Trophoblast cell (in vitro differentiated cells and primary cell): ENCODE measurements around the gene ATP1B3.

Experiments
- DNase-seq, 2 donors: peaks; one replicate each; pipeline ENCODE4 v3.0.0-alpha.2; 2016
- H2AFZ ChIP-seq: 2 replicates; pipeline ENCODE4 v1.6.1; 2013; ENCODE audit warnings: low read length, moderate library complexity, mild to moderate bottlenecking; ENCODE audit not compliant: insufficient read depth, poor library complexity
- H2AK5ac ChIP-seq: 2 replicates; pipeline ENCODE4 v1.6.1; 2013; ENCODE audit warnings: mild to moderate bottlenecking, low read length
- H2BK120ac ChIP-seq: 2 replicates; pipeline ENCODE4 v1.6.1; 2013; ENCODE audit warnings: low read length, mild to moderate bottlenecking, moderate library complexity; ENCODE audit not compliant: insufficient read depth, poor library complexity
- H2BK12ac ChIP-seq: 2 replicates; pipeline ENCODE4 v1.6.1; 2013; ENCODE audit warnings: mild to moderate bottlenecking, low read length, moderate library complexity
- H2BK5ac ChIP-seq: 2 replicates; pipeline ENCODE4 v1.6.1; 2013; ENCODE audit warnings: low read length, low read depth, moderate library complexity, mild to moderate bottlenecking; ENCODE audit not compliant: poor library complexity
- H3K14ac ChIP-seq: 2 replicates; pipeline ENCODE4 v1.6.1; 2013; ENCODE audit warnings: mild to moderate bottlenecking, low read length
- H3K18ac ChIP-seq: 2 replicates; pipeline ENCODE4 v1.6.1; 2013; ENCODE audit warnings: mild to moderate bottlenecking, low read length
- H3K23ac ChIP-seq: 2 replicates; pipeline ENCODE4 v1.6.1; 2013; ENCODE audit warnings: low read length
- H3K27ac ChIP-seq: 2 replicates; pipeline ENCODE4 v1.5.1; 2013; ENCODE audit warnings: low read depth, mild to moderate bottlenecking, inconsistent platforms, low read length, moderate library complexity
- H3K27me3 ChIP-seq: 2 replicates; pipeline ENCODE4 v1.6.1; 2013; ENCODE audit warnings: inconsistent platforms, mild to moderate bottlenecking, low read length, moderate library complexity; ENCODE audit not compliant: insufficient read depth
- H3K36me3 ChIP-seq, 2 experiments: 1 replicate in 1 of 2; 2 replicates in 1 of 2; pipeline ENCODE4 v1.6.1; 2013; ENCODE audit warnings: low read length in 2 of 2, mild to moderate bottlenecking in 2 of 2, moderate library complexity in 1 of 2; ENCODE audit not compliant: insufficient read depth in 2 of 2, control insufficient read depth in 1 of 2
- H3K4ac ChIP-seq: 2 replicates; pipeline ENCODE4 v1.6.1; 2013; ENCODE audit warnings: low read depth, mild to moderate bottlenecking, low read length, moderate library complexity
- H3K4me1 ChIP-seq, 2 experiments: 1 replicate in 1 of 2; 2 replicates in 1 of 2; pipeline ENCODE4 v1.6.1; 2013; ENCODE audit warnings: low read length in 2 of 2, mild to moderate bottlenecking in 2 of 2, moderate library complexity in 1 of 2; ENCODE audit not compliant: insufficient read depth in 2 of 2, control insufficient read depth in 1 of 2
- H3K4me2 ChIP-seq: 2 replicates; pipeline ENCODE4 v1.6.1; 2013; ENCODE audit warnings: inconsistent platforms, mild to moderate bottlenecking, low read length, moderate library complexity
- H3K4me3 ChIP-seq: 2 replicates; pipeline ENCODE4 v1.5.1; 2013; ENCODE audit warnings: mild to moderate bottlenecking, low read depth, low read length, inconsistent platforms
- H3K79me1 ChIP-seq: one replicate; pipeline ENCODE4 v1.6.1; 2013; ENCODE audit warnings: low read length
- H3K79me2 ChIP-seq: 2 replicates; pipeline ENCODE4 v1.6.1; 2013; ENCODE audit warnings: low read length, mild to moderate bottlenecking; ENCODE audit not compliant: control insufficient read depth, insufficient read depth, poor library complexity
- H3K9ac ChIP-seq: 2 replicates; pipeline ENCODE4 v1.6.1; 2013; ENCODE audit warnings: mild to moderate bottlenecking, low read length
- H3K9me3 ChIP-seq: 2 replicates; pipeline ENCODE4 v1.6.1; 2013; ENCODE audit warnings: low read depth, mild to moderate bottlenecking, control low read depth, inconsistent platforms, low read length; ENCODE audit not compliant: insufficient read depth
- H4K12ac ChIP-seq: 2 replicates; pipeline ENCODE4 v1.6.1; 2013; ENCODE audit warnings: low read depth, mild to moderate bottlenecking, low read length, moderate library complexity
- H4K8ac ChIP-seq: 2 replicates; pipeline ENCODE4 v1.6.1; 2013; ENCODE audit warnings: low read depth, mild to moderate bottlenecking, low read length, moderate library complexity
- H4K91ac ChIP-seq: one replicate; pipeline ENCODE4 v1.6.1; 2013; ENCODE audit warnings: low read depth, mild to moderate bottlenecking, low read length, moderate library complexity
- WGBS: extraction: QIAGEN DNeasy Blood & Tissue Kit; methylation state at CpG from one replicate; pipeline ENCODE4 v1.1.7; 2013; ENCODE audit warnings: missing lambda C conversion rate; ENCODE audit not compliant: insufficient read length, insufficient coverage; ENCODE audit errors: extremely low coverage; 5-methylcytosine and 5-hydroxymethylcytosine counted together

The ATP1B3 gene

DNA sequence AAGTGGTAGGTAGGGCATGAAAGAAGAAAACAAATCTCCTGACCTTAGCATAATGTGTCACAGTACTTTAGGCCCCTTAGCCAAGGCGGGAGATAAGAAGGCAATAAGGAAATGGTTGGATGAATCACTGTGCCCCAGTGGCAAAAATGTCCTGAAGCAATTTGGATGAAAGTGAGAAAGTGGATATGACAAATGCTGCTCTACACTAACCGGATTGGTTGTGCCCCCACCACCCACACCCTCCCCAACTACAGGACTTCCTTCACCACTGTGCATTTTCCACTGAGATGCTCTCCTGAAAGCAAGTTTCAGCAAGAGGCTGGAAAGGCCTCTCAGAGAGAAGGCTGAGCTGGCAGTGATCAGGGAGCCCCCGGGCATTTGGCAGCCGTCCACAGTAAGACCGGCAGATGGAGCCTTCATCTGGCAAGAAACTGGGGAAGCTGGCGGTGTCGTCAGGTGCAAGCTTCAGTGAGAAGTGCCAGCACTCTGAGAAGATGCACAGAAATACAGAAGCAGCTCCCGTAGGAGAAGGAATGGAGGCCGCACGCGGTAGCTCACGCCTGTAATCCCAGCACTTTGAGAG, 63.8 kb downstream of the ATP1B3 start:
- Histone ChIP-seq H4K91ac (no peak overlapping the region), H3K79me2 (no peaks in the 10 kb centered on the region), H2AFZ (no peak overlapping the region), H2BK12ac (no peak overlapping the region), H3K14ac (no peak overlapping the region), H3K9me3 (no peaks in the 10 kb centered on the region), H3K9ac (no peak overlapping the region), H2AK5ac (no peak overlapping the region), H3K4me2 (no peak overlapping the region), H3K79me1 (no peaks in the 10 kb centered on the region), H3K4me1 (peaks cover 4% of the 10 kb centered on the region in 2 experiments), H3K36me3 (no peaks in the 10 kb centered on the region), H3K27me3 (no peaks in the 10 kb centered on the region), H3K23ac (no peak overlapping the region), H2BK120ac (no peak overlapping the region), H4K8ac (no peak overlapping the region), H3K4me3 (no peak overlapping the region), H4K12ac (no peak overlapping the region), H3K27ac (no peak overlapping the region), H3K4ac (no peak overlapping the region), H3K18ac (no peak overlapping the region), H2BK5ac (no peak overlapping the region)
- DNase-seq: peak; percentile 72 to 76
- WGBS: no CpG with 5 or more reads among the region's 12 CpGs

DNA sequence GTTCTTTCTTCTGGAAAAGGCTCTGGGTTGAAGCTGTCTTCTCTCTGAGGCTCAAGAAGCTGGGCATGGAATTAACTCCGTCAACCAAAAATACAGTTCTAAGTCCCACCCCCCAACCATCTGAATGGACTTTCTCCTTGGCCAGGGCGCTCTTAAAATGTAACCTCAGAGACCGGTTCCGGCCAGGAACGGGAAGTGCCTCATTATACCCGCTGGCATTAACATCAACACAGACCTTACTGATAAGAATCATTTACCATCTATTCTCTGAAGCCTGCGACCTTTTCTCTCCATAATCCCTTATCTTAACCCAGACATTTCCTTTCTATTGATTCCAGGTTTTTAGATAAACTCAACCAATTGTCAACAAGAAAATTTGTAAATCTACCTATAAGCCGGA, 64.7 kb downstream of the ATP1B3 start:
- H3K4me1 ChIP-seq: peaks cover 4% of the 10 kb centered on the region in 2 experiments
- H3K23ac ChIP-seq: no peak overlapping the region
- H3K4me2 ChIP-seq: no peak overlapping the region
- no peaks in the 10 kb centered on the region for H3K9me3 ChIP-seq
- no peak overlapping the region for H3K4ac ChIP-seq
- no peak overlapping the region for H3K14ac ChIP-seq
- H3K36me3 ChIP-seq: no peaks in the 10 kb centered on the region
- no peak overlapping the region for H3K4me3 ChIP-seq
- H4K91ac ChIP-seq: no peak overlapping the region
- no CpG with 5 or more reads among the region's 8 CpGs for WGBS
- H3K27me3 ChIP-seq: no peaks in the 10 kb centered on the region
- H3K79me2 ChIP-seq: no peaks in the 10 kb centered on the region
- H3K18ac ChIP-seq: no peak overlapping the region
- no peak overlapping the region for H3K9ac ChIP-seq
- no peak overlapping the region for H2AFZ ChIP-seq
- H3K27ac ChIP-seq: no peak overlapping the region
- no peak overlapping the region for H4K8ac ChIP-seq
- H2BK5ac ChIP-seq: no peak overlapping the region
- no peak overlapping the region for H2BK120ac ChIP-seq
- H4K12ac ChIP-seq: no peak overlapping the region
- no peak overlapping the region for H2AK5ac ChIP-seq
- no peak for DNase-seq
- H3K79me1 ChIP-seq: no peaks in the 10 kb centered on the region
- no peak overlapping the region for H2BK12ac ChIP-seq

DNA sequence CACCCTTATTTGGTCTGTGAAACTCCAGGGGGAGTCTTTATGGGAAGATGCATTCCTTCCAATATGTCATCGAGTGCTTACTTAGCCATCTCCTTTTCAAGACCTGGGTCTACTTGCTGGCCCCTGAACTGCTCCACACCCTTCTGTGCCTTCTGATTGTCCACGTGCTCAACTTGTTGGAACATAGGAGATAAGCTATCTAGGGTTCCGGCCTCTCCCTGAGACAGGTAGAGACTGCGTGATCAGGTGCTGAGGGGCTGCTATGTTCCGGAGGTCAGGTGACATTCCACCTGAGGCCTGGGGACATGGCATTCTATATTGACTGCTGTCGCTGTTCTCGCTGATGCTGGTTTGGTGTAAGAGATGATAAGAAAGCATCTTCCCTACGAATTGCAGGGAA, 65.6 kb downstream of the ATP1B3 start:
- Histone ChIP-seq H3K27me3 (no peaks in the 10 kb centered on the region), H3K27ac (no peak overlapping the region), H2BK5ac (no peak overlapping the region), H3K79me1 (no peaks in the 10 kb centered on the region), H3K4me1 (peaks cover 4% of the 10 kb centered on the region in 2 experiments), H3K4ac (no peak overlapping the region), H3K23ac (no peak overlapping the region), H4K12ac (no peak overlapping the region), H3K9me3 (no peaks in the 10 kb centered on the region), H3K36me3 (no peaks in the 10 kb centered on the region), H3K4me3 (no peak overlapping the region), H3K14ac (no peak overlapping the region), H3K9ac (no peak overlapping the region), H3K4me2 (no peak overlapping the region), H3K18ac (no peak overlapping the region), H2AFZ (no peak overlapping the region), H2BK120ac (no peak overlapping the region), H2AK5ac (no peak overlapping the region), H4K8ac (no peak overlapping the region), H4K91ac (no peak overlapping the region), H2BK12ac (no peak overlapping the region), H3K79me2 (no peaks in the 10 kb centered on the region)
- no peak for DNase-seq
- WGBS: no CpG with 5 or more reads among the region's 8 CpGs

DNA sequence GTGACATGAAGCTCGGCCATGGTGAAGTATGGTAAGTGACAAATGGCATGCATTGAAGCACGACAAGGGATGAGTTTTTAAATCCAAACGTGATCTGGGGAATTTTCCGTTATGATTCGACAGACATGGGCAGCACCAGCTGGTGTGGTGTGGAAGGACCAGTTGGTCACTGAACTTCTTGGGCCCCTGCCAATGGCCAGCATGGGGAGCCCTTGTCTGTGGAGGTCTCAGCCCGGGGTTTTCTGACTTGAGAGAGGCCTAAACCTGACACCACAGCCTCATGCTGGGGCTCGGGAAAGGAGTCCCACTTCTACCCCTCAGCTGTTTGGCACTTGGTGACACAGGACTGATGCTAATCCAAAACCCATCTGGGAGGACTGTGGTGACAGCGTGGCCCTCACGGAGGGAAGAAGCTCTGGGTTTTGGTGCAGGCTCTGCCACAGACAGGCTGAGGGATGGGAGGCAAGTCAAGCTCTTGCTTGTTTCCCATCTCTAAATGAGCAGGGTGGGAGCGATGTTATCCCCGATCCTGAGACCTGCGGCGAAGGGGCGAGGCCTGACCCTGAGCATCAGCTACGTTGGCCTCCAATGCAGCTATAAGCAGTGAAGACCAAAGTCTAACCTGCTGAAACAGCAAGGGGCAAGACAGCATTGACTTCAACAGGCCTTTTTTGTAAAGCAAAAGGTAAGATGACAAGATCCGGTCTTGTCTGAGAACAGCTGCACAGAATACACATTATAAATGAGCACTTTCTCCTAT, 69.5 kb downstream of the ATP1B3 start:
- H3K9me3 ChIP-seq: no peaks in the 10 kb centered on the region
- no peaks in the 10 kb centered on the region for H3K79me1 ChIP-seq
- no CpG with 5 or more reads among the region's 16 CpGs for WGBS
- no peak overlapping the region for H2AFZ ChIP-seq
- no peak overlapping the region for H3K27ac ChIP-seq
- no peak overlapping the region for H2BK120ac ChIP-seq
- no peak overlapping the region for H4K8ac ChIP-seq
- H3K79me2 ChIP-seq: no peaks in the 10 kb centered on the region
- no peak overlapping the region for H3K4me3 ChIP-seq
- H3K23ac ChIP-seq: no peak overlapping the region
- H2BK5ac ChIP-seq: no peak overlapping the region
- no peak overlapping the region for H3K4me2 ChIP-seq
- no peak overlapping the region for H3K9ac ChIP-seq
- no peak overlapping the region for H2AK5ac ChIP-seq
- no peak for DNase-seq
- H3K27me3 ChIP-seq: no peaks in the 10 kb centered on the region
- H3K4me1 ChIP-seq: peaks cover 1 to 2% of the 10 kb centered on the region in 2 experiments
- no peak overlapping the region for H2BK12ac ChIP-seq
- no peak overlapping the region for H3K4ac ChIP-seq
- no peak overlapping the region for H4K12ac ChIP-seq
- H3K36me3 ChIP-seq: no peaks in the 10 kb centered on the region
- H4K91ac ChIP-seq: no peak overlapping the region
- H3K18ac ChIP-seq: no peak overlapping the region
- no peak overlapping the region for H3K14ac ChIP-seq
